Cerebellar nuclear complex (tissue), 1 donor: ENCODE measurements around the gene SLC47A1.
"Not testable (repeated sequence)": the region's sequence is repeated elsewhere in the genome, so short reads cannot be mapped to it uniquely, and the experiment has no call there.

Experiments used
- DNase-seq, 2 experiments: peaks; one replicate each; lab custom pipeline; 2025; lab: John Stamatoyannopoulos, UW

The SLC47A1 gene

DNA sequence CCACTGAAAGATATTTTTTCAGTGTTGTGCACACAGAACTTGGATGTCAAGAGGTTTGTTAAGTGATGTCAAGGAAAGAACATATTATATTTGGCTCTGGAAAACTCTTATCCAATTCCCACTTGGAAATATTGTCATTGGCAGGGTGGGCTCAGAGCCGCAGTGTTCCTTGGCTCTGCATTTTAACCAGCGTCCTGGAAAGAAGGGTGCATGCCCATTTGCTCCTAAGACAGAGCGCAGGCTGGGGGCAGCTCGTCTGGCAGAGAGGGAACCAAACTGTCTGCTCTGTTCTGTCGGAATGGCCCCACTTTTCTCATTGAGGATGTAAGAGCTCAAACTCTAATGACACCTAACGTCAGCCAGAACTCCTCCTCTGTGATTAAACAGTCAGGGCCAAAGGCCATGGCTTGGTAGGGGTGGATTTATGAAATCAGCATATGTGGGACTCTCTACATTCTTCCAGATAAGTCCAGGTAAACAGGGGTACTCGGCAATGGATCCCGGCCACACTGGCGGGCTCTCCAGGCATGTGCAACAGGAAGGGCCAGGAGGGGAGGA lies 18.0 kb downstream of the SLC47A1 start:
- no peak for DNase-seq

DNA sequence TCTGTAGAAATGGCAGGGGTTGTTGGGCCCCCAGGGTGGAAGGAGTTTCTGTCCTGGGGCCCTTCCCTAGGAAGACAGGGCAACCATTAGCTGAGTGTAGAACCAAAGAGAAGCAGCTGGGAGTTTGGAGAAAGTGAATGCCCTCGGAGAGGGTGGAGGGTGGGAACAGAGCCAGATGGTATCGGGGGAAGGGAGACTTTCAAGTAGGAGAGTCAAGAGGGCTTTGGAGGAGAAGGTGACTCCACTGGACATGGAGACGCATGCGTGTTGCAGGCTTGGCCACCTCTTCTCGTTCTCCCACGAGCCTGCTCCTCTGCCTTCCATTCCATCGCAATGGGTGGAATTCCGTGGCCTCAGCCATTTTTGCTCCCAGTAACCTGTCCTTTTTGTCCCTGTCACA lies 19.4 kb downstream of the SLC47A1 start:
- DNase-seq: no peak

DNA sequence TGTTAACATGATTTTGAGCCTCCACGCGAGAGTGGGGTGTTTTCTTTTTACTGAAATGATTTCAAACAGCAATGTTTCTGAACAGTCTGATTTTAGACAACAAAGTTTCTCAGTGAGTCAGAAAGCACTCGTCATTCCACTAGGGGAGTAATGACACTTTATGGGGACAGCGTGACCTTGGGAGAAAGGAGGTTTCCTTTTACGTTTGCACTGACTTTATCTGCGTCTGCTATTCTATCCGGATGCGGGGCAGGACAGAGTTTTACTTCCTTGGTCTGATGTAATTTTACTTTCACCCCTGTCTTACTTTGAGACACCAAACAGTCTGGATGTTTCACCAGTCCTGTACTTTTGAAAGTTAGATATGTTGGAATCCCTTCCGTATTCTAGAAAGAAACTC lies 20.7 kb downstream of the SLC47A1 start:
- no peak for DNase-seq

DNA sequence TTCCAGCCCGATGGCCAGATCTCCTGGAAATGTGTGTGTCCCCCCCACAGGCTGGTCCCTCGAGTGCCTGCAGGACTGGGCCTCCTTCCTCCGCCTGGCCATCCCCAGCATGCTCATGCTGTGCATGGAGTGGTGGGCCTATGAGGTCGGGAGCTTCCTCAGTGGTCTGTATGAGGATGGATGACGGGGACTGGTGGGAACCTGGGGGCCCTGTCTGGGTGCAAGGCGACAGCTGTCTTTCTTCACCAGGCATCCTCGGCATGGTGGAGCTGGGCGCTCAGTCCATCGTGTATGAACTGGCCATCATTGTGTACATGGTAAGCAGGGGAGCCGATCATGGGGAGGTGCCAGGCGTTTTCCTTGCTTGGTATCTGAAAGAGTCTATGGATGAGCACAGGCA lies 22.1 kb downstream of the SLC47A1 start:
- DNase-seq: no peak

DNA sequence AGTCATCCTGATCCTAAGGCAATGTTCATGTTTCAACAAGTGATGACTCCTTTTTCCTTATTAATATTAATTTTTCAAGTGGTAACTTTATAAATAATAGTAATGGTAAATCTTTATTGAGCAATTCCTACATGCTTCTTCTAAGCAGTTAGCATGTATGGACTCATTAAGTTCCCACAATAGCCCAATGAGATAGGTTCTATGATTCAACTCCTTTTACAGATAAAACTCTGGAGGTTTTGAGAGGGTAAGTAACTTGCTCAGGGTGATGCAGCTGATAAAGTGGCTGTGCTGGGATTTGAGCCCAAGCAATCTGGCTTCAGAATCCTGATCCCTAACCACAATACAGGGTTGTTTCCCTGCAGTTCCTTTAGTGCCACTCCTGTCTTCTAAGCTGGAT lies 25.3 kb downstream of the SLC47A1 start:
- no peak for DNase-seq

DNA sequence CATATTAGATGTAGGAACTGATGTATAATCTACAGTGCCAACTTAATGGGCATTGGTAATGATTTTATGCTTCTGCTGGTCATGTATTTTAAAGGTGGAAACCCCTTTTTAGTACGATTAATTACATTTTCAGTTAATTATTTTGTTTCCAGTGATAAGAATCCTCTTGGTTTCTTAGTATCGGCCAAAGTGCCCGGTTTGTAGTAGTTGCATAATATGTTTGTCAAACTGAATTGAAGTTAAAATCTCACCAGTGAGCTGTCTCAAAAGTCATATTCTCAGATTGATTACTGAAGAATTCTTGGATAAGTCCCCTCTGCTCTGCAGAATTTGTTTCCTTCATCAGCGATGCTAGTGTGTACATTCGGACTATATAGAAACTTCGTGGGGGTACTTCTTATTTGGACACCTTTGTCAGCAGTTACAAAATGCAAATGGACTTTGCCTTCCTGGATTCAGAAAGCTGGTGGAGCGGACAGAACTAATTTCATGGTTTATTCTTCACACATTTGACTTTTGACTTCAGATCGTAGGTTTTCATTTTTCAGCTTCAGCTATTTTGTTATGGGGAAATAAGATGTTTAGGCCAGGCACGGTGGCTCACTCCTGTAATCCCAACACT lies 28.2 kb downstream of the SLC47A1 start:
- no peak for DNase-seq

DNA sequence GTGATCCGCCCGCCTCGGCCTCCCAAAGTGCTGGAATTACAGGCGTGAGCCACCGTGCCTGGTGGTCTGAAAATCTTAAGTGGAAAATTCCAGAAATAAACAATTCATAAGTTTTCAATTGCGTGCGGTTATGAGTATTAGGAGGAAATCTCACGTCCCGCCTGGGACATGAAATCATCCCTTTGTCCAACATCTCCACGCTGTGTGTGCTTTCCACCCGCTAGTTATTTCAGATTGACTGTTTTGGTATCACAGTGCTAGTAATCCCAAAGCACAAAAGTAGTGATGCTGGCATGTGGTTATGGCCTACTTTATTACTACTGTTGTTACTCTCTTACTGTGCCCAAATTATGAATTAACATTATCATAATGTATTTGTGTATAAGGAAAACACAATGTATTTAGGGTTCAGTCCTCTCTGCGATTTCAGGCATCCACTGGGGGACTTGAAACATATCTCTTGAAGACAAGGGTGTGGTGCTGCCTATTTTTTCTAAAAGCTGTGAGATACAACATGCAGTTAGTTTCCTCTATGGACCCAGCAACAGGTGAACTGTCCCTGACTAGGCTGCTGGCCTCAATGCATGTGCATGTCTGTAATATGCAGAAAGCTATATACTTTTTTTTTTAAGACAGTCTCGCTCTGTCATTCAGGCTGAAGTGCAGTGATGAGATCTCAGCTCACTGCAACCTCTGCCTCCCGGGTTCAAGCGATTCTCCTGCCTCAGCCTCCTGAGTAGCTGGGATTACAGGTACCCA lies 32.3 kb downstream of the SLC47A1 start:
- no peak for DNase-seq

DNA sequence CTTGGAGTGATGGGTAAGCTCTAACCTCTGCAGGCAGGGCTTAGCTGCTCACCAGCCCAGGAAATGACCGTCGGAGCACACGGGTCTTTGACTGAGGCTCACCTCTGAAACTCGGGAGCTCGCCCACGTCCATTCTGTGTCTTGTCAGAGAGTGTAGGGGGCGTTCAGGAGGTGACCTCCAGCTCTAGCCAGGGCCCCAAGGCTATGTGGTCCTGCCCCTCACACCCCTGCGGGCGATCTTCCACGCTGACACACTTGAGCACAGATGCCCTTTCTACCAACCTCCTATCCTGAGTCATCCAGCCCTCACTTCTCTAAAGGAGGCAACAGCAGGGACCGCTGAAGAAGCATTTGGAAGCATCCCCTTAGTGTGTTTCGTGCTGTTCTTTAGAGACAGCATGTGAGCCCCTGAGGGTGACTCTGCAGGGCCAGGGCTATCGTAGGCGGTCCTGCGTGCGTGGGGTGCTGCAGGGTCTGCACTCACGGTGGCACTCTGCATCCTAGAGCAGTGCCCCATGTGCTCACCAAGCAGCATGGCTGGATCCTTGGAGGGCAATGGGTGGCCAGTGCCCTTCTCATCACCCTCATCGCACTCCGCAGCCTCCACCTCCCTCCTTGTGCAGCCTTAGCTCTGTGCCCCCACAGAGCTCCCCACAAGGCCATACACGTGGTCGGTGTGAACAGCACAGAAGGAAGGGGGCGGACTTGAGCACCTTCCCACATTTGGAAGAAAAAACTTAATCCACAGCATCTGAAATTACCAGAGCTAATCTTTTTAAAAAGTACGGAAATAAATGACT lies 33.8 kb downstream of the SLC47A1 start:
- DNase-seq: no peak

DNA sequence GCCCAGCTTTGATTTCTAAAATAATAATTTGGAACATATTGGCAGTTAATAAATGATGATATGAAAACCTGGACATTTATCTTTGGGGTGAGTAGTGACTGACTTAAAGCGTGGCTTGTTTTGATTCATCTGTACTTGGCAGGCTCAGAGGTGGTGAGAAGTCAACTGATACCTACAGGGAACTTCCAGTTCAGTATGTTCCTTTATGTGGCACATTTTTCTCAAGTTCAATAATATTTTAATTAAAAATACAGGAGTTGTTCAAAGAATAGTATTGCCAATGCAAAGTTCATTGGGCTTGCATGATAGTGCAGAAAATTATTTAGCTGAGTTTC lies 34.3 kb downstream of the SLC47A1 start:
- DNase-seq: no peak

DNA sequence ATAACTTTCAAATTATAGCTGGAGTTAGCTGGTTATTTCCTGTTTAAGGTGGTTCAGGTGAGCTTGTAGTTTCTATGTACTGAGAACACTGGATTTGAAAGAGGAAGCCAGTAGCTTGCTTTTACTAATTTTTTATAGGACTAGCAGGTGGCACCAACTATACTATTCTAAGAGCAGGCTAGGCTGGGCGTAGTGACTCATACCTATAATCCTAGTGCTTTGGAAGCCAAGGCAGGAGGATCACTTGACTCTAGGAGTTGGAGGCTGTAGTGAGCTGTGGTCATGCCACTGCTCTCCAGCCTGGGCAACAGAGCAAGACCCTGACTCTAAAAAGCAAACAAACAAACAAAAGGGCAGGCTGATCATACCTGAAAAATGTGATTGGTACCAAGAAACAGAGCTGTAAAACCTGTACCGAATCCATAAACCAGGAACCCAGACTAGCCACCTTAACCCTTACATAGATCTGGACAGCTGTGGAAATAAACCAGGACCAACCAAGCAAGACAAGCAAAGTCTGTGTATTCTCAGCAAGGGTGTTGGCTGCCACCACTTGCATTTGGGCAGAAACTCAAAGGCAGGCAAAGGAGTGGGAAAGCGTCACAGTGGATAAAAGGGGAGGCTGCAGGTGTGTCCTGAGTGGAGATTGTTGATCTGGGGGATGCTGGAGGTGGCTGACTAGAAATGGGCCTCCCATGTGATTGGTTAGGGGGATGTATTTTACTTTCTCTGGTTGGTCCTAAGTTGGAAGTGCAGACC lies 36.3 kb downstream of the SLC47A1 start:
- DNase-seq: no peak

DNA sequence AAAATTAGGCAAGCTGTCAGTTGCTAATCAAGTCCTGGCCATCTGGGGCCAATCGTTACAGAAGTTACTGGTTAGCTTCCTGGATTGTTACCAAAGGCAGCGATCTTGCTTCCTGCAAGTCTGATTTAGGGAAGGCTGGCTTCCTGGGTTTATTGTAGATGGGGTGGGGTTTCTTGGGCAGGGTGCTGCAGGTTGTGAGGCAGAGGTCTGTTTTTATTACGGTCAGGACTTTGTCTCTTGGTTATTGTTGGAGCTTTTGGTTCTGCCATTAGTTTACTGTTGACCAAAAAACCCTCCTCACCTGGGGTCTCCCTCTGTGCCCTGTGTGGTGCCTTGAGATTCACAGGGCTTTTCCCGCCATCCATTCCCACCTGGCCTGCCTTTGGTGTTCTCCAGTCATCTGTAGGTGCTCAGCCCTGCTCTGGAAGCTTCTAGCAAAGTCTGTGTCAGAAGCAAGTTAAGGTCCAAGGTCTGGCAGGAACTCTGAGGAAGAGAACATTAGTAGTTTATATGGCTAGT lies 36.9 kb downstream of the SLC47A1 start:
- no peak for DNase-seq

DNA sequence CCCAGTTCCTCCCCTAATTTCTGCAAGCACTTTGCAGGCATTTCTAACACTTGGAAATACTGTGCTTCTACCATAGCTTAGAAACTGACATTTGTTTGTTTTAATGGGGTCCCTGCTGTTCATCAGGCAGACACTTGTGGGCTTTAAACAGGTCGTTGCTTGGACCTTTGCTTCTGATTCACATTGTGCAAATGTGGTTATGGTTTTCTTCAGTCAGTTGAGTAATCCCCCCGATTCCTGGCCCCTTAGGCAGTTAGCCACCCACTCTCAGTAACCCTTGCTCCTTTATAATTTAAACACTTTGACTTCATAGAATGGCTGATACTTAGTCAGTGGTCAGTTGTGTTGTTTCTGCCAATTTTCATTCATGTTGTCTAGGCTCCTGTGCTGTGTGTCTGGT lies 39.4 kb downstream of the SLC47A1 start:
- no peak for DNase-seq

DNA sequence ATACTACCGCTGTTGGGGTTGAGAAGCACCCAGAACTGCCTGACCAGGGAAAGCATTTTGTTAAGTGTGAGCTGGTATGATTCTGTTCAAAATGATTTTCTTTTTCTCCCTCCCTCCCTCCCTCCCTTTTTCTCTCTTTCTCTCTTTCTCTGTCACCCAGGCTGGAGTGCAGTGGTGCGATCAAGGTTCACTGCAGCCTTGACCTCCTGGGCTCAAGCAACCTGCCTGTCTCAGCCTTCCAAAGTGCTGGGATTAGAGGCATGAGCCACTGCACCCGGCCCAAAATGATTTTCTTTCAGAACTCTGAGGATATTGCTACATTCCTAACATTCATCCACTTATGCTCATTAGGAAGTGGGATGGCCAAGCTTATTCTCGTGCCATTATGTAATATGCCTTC lies 41.3 kb downstream of the SLC47A1 start:
- DNase-seq: no peak

DNA sequence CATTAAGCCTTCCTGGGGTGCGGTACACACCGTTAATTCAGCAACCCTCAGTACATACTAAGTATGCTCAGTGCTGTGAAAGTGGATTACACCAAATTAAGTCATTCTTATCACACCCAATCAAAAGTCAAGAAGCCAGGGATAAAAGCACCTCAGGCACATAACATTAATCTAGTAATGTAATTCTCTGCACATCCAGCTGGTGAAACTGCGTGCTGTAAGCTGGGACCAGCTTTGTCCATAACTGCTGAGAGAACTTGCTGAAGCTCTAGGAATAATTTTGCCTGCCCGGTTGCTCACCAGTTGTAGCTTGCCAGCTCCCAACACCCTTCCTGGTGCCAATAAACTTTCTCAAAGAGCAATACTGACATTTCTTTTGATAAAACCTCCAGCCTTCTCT lies 44.9 kb downstream of the SLC47A1 start:
- DNase-seq: no peak

DNA sequence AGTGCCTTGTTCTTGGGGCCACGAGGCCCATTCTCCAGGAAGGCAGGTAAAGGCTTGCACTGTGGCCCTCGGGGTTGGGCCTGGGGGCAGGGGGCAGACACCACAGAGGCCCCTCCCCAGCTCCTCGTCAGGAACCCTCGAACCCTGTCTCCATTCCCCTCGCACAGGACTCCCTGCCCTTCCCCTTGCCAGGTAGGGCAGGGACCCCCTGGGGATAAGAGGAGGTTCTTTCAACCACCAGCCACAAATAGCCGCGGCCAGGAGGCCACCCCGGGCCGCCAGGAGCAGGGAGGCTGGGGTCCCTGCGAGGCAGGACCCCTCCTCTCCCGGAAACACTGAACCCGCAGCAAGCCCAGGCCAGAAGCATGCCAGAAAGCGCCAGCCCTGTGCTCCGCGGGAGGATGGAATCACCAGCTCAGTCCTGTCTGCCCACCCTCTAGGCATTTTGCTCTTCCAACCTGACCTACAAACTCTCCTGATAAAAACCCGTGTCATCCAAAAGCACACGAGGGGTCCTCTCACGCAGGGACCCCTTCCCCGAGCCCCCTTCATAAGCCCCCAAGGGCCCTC lies 45.6 kb downstream of the SLC47A1 start:
- no peak for DNase-seq

DNA sequence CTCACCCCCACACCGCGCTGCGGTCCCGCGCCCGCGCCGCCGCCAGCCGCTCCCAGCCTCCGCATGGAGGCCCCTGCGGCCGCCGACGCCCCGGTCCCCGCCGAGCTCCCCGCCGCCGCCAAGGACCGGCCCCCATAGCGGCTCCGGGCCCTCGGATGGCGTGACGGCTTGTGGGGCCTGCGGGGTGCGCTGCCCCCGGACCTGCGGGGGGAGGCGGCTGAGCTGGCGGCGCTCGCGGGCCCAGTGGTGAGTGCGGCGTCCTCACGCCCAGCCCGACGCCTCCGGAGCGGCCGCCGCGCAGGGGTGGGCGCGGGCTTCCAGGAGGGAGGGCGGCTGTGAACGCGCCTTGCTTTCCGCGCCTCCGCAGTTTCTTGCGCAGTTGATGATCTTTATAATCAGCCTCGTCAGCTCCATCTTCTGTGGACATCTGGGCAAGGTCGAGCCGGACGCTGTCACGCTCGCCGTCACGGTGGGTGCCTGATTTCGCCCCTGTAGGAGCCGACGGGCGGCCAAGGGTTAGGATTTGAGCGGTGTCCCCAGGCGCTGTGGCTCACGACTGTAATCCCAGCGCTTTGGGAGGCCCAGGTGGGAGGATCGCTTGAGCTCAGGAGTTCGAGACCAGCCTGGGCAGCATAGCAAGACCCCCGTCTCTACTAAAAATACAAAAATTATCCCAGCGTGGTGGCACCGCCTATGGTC lies 46.4 kb downstream of the SLC47A1 start:
- no peak for DNase-seq

DNA sequence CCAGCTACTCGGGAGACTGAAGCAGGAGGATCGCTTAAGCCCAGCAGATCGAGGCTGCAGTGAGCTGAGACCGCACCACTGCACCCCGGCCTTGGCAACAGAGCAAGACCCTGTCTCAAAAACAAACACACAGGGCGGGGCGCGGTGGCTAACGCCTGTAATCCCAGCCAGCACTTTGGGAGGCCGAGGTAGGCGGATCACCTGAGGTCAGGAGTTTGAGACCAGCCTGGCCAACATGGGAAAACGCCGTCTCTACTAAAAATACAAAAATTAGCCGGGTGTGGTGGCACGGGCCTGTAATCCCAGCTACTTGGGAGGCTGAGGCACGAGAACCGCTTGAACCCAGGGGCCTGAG lies 46.9 kb downstream of the SLC47A1 start:
- not testable (repeated sequence) for DNase-seq

DNA sequence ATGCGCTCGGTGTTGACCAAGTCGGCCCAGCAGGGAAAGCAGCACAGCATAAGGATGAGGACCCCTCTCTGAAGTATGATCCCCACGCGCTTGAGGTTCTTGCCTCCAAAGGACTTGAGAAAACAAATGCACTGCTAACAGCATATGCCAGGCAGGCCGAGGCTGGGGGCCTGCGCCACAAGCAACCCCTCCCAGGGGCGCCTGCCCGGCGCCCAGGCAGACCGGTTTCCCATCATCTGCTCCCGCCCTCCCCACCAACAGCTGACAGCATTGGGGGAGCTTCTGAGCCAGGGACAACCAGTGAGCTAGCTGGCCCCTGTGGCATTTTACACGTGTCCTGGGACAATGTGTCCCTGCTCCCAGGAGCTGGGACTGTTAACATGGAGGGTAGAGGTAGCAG lies 48.5 kb downstream of the SLC47A1 start:
- not testable (repeated sequence) for DNase-seq

DNA sequence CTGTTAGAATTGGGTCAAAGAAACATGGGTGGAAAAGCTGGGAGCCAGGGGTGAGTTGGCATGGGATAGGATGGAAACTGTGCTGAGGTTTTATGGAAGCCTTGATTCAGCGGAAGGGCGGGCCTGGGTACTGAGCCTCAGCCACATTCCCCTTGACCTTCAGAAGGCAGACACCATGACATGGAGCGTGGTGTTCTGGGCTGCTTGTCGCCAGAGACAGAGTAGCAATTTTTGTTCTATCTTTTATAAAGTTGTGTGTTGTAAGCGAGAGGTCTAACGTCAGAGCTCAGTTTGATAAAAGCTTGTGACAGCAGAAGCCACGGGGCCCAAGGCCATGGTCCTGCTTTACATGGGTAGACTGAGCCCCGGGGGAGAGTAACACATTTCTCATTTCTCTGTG lies 50.2 kb downstream of the SLC47A1 start:
- no peak for DNase-seq

DNA sequence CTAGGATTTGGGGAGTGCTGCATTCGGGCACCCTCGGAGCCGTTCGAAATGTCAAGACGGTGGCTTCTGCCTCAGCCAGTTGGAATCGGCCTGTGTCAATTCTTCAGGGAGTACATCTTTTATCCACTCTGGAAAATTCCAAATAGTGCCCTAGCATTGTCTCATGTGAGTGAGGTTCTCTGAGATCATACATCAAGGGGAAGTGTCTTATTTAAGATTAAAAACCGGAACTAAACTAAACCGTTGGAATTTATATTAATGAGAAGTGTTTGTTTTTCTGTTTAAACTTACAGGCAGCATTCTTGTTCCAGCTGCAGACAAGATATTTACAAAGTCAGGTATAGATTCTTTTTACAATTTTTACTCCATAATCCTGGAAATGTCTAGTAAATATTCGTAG lies 56.8 kb downstream of the SLC47A1 start:
- DNase-seq: no peak

DNA sequence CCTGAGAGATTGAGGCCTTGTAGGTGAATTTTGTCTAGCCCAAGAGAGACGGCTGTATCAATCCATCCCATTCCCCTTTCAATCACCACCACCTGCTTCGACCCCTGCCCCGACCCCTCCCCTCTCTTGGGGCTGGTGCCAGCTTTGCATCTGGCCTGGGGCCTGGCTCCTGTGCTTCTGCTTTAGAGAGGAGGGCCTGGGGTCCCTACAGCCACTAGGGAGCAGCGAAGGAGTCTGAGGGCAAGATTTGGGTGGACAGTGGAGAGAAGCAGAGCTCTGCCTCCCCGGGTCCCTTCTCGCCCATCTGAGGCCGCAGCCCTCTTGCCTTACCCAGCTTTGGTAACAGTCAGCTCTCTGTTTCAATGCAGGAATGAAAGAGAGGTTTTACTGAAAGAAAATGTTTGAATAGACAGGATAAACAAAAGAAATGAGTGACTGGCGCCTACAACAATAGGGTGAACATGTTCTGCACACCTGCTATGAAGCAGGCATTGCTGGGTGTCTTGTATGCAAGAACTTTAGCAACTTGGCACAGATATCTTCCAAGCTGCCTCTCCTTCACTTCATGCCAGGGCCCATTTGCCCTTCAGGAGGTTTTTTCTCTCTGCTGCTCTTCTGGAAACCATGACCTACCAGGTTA lies 57.4 kb downstream of the SLC47A1 start:
- DNase-seq: no peak
